Duodenal mucosa (tissue), 2 donors: ENCODE results near the gene SNED1.

ENCODE experiments used
- H3K27ac ChIP-seq: one replicate; pipeline ENCODE4 v1.7.0; 2013; ENCODE audit warnings: low read depth, low read length
- H3K27me3 ChIP-seq, 2 donors: one replicate each; pipeline ENCODE4 v1.7.0; 2013; ENCODE audit warnings: low read length in 2 of 2, control low read depth in 1 of 2; ENCODE audit not compliant: insufficient read depth in 2 of 2, control insufficient read depth in 1 of 2
- H3K36me3 ChIP-seq, 2 donors: one replicate each; pipeline ENCODE4 v1.7.0; 2013; ENCODE audit warnings: low read length in 2 of 2, control low read depth in 1 of 2; ENCODE audit not compliant: insufficient read depth in 2 of 2, control insufficient read depth in 1 of 2
- H3K4me1 ChIP-seq, 2 donors: one replicate each; pipeline ENCODE4 v1.7.0; 2013; ENCODE audit warnings: low read length in 2 of 2, control low read depth in 1 of 2; ENCODE audit not compliant: insufficient read depth in 2 of 2, control insufficient read depth in 1 of 2
- H3K4me3 ChIP-seq, 2 donors: one replicate each; pipeline ENCODE4 v1.7.0; 2013; ENCODE audit warnings: low read length in 2 of 2, low read depth in 1 of 2
- H3K9ac ChIP-seq, 2 donors: one replicate each; pipeline ENCODE4 v1.7.0; 2013; ENCODE audit warnings: low read length in 2 of 2, low read depth in 1 of 2
- H3K9me3 ChIP-seq, 2 donors: one replicate each; pipeline ENCODE4 v1.7.0; 2013; ENCODE audit warnings: low read length in 2 of 2, control low read depth in 1 of 2; ENCODE audit not compliant: control insufficient read depth in 1 of 2

Gene SNED1

DNA sequence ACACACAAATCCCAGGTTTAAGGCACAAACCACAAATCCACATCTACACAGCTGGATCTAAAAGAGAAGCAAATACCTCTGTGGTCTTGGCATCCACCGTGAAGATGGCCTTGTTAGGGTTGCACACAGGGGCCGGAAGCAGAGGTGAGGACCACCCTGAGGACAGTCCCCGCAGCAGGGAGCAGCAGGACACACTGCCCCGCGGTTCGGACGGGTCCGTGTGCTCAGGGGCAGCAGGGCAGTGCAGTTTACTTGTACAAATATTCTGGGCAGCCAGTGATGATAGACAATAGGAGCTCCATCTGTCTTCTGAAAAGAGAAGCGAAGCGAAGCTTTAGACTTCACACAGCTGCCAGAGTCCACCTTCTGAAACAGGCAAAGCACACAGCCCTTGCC, 142.0 kb downstream of the SNED1 start:
- H3K36me3 ChIP-seq = peaks cover 5 to 29% of the 10 kb centered on the region in 2 donors
- peaks cover 5 to 7% of the 10 kb centered on the region in 2 donors for H3K4me1 ChIP-seq
- no peak overlapping the region for H3K4me3 ChIP-seq
- H3K9ac ChIP-seq = no peak overlapping the region
- H3K9me3 ChIP-seq = no peaks in the 10 kb centered on the region
- H3K27me3 ChIP-seq = no peaks in the 10 kb centered on the region
- H3K27ac ChIP-seq = no peak overlapping the region

DNA sequence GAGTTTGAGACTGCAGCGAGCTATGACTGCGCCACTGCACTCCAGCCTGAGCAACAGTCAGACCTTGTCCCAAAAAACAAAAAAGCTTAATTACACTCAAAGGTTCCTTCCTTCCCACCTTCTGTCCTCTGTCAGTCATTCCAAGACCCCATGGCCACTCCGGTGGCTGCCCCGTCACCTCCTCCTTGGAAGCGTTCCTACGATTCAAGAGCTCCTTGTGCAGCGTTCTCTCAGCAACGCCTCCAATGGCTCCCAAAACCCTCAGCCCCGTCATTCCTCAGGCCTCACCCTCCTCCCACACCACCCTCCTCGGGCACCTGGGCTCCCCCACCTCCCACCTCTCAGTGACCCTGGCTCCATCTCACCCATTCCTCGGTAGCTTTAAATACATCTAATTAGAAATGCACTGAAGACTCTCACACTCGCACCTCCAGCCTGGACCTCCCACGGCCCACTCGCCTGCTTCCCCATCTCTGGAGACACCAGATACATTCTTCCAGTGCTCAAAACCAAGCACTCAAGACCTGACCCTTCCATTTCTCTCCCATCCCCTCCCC, 142.9 kb downstream of the SNED1 start:
- H3K36me3 ChIP-seq = peaks cover 5 to 27% of the 10 kb centered on the region in 2 donors
- no peak overlapping the region for H3K9ac ChIP-seq
- no peaks in the 10 kb centered on the region for H3K27me3 ChIP-seq
- no peak overlapping the region for H3K4me3 ChIP-seq
- H3K4me1 ChIP-seq = peaks cover 0 to 1% of the 10 kb centered on the region in 2 donors
- no peaks in the 10 kb centered on the region for H3K9me3 ChIP-seq
- H3K27ac ChIP-seq = no peak overlapping the region

DNA sequence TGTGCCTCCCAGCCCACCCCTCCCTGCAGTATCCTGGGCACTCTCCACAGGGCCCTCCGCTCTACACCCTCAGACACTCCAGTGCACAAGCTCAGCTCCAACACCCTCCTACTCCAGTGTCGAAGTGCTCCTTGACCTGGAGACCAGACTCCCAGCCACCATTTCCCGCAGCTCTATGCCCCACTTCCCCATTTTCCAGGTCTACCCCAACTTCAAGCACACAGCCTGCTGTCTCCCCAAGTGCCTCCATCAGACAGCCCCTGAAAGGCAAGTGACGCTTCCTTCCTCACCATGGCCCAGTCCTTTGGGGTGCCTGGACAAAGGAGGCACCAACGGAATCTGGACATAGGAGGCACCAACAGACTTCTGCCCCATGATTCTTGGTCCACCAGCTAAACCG, 143.6 kb downstream of the SNED1 start:
- Histone ChIP-seq H3K36me3 (peaks cover 5 to 21% of the 10 kb centered on the region in 2 donors), H3K4me1 (no peaks in the 10 kb centered on the region), H3K9me3 (no peaks in the 10 kb centered on the region), H3K27me3 (no peaks in the 10 kb centered on the region), H3K27ac (no peak overlapping the region), H3K9ac (no peak overlapping the region), H3K4me3 (no peak overlapping the region)

DNA sequence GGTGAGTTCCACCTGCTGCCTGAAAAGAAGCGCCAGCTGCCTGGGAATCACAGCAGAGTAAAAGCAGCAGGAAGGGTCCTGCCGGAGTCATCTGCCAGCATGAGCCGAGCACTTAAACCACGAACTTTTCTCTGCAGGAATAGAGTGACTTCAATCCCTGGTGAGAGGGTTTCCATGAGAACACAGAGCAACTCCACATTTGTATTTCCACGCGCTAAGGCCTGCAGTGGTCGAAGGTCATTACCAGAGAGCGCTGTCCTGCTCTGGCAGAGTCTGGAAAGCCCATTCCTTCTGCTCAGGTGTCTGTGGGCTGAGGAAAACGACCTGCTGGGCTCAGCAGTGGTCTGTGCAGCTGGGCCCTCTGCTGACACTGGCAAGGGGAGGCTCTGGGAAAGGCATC, 144.2 kb downstream of the SNED1 start:
- Histone ChIP-seq H3K27me3 (no peaks in the 10 kb centered on the region), H3K36me3 (peaks cover 5 to 16% of the 10 kb centered on the region in 2 donors), H3K4me1 (no peaks in the 10 kb centered on the region), H3K9me3 (no peaks in the 10 kb centered on the region), H3K9ac (no peak overlapping the region), H3K27ac (no peak overlapping the region), H3K4me3 (no peak overlapping the region)
